ENCODE data around the gene ZNF780A. TPM values are rescaled to one million over a fixed set of nuclear protein-coding genes. Genes with fewer than 3 reads are reported as not detected.
"Not testable (repeated sequence)": the region's sequence is repeated elsewhere in the genome, so short reads cannot be mapped to it uniquely, and the experiment has no call there.

Gene ZNF780A
- polyA plus RNA-seq, 2 of the 4 experiments (the other 2 are of a cell fraction): 37.9 to 48.1 TPM

GRCh38 chr19:40054632-40055031 lies 36.1 kb downstream of the ZNF780A start:
- FAIRE-seq (no peak), ATAC-seq (no peak), DNase-seq (ENCODE audit: low read depth in 1 of 2, low spot score in 1 of 2) (no peak)
- 94% methylated on average over 9 of the region's 9 CpGs for WGBS (ENCODE audit: missing lambda C conversion rate)
- no peak overlapping the region for H3K4me2 ChIP-seq
- ChIA-PET POLR2A (no interaction called here), CTCF (interaction anchor here (0.5 to 2.8 kb wide), 5 partner anchors 9 to 1287 kb away, joined by 3 to 11 read pairs (median 3); partner anchors contain the start of gene PSMC4)
- no peak overlapping the region for H3K4me3 ChIP-seq
- TF ChIP-seq HOXA7 (CRISPR knock-in tag; IDR thresholded peaks at IDR 0.05) (no peak), JUN (IDR thresholded peaks at IDR 0.05) (no peak), REST (IDR thresholded peaks at IDR 0.05) (no peak), MYC (IDR thresholded peaks at IDR 0.05; ENCODE audit: borderline replicate concordance, low read length) (no peak), RAD21 (conservative IDR thresholded peaks at IDR 0.05 in 1 of 2, IDR thresholded peaks at IDR 0.05 in 1 of 2) (no peak), ESRRA (IDR thresholded peaks at IDR 0.05; ENCODE audit: borderline replicate concordance, low read length) (no peak), MAZ (IDR thresholded peaks at IDR 0.05; ENCODE audit: borderline replicate concordance, low read depth, low read length) (no peak), CHD2 (IDR thresholded peaks at IDR 0.05; ENCODE audit: low read length, partially characterized antibody) (no peak), RFX5 (IDR thresholded peaks at IDR 0.05) (no peak)
- peaks cover 86% of the 10 kb centered on the region for H3K9me3 ChIP-seq
- no peak overlapping the region for H3K27ac ChIP-seq
- 0 out of 3 replicates have a peak, but pooled peaks cover 4% of the 10 kb centered on the region for H3K4me1 ChIP-seq

GRCh38 chr19:40053491-40053890 lies 37.3 kb downstream of the ZNF780A start:
- FAIRE-seq (no peak), DNase-seq (ENCODE audit: low read depth in 1 of 2, low spot score in 1 of 2) (no peak), ATAC-seq (no peak)
- CTCF ChIA-PET: interaction anchor here (1.1 kb wide), 1 partner anchor 10 kb away, joined by 3 read pairs; no protein-coding TSS in a partner anchor
- Histone ChIP-seq H3K4me1 (0 out of 3 replicates have a peak, but pooled peaks cover 4% of the 10 kb centered on the region), H3K27ac (no peak overlapping the region), H3K9me3 (peaks cover 86% of the 10 kb centered on the region), H3K4me2 (no peak overlapping the region), H3K4me3 (no peak overlapping the region)
- POLR2A ChIA-PET: interaction anchor here (0.6 kb wide), 1 partner anchor 283 kb away, joined by 5 read pairs; no protein-coding TSS in a partner anchor
- WGBS (ENCODE audit: missing lambda C conversion rate): 96% methylated on average over 2 of the region's 2 CpGs
- TF ChIP-seq CBX8 (IDR thresholded peaks at IDR 0.05) (no peak), KDM1A (IDR thresholded peaks at IDR 0.05; ENCODE audit: low read depth) (no peak), CHD2 (IDR thresholded peaks at IDR 0.05; ENCODE audit: low read length, partially characterized antibody) (no peak), ZSCAN20 (CRISPR knock-in tag; IDR thresholded peaks at IDR 0.05) (no peak), NR3C1 (IDR thresholded peaks at IDR 0.05) (no peak), CHD4 (IDR thresholded peaks at IDR 0.05; ENCODE audit: borderline replicate concordance) (no peak), FOXS1 (CRISPR knock-in tag; IDR thresholded peaks at IDR 0.05) (no peak), RARB (CRISPR knock-in tag; IDR thresholded peaks at IDR 0.05) (no peak), FOSL2 (IDR thresholded peaks at IDR 0.05) (no peak), FOSL2 (CRISPR knock-in tag; IDR thresholded peaks at IDR 0.05) (no peak), SMC3 (IDR thresholded peaks at IDR 0.05) (no peak)

GRCh38 chr19:40041718-40042117 lies 49.0 kb downstream of the ZNF780A start:
- FAIRE-seq; H3K4me3 ChIP-seq; CTCF ChIA-PET; POLR2A ChIA-PET; DNase-seq (ENCODE audit: low read depth in 1 of 2, low spot score in 1 of 2); H3K4me2 ChIP-seq; H3K27ac ChIP-seq; ATAC-seq; H3K4me1 ChIP-seq: not testable (repeated sequence)
- H3K9me3 ChIP-seq: peaks cover 54% of the 10 kb centered on the region
- 93% methylated on average over 1 of the region's 1 CpG for WGBS (ENCODE audit: missing lambda C conversion rate)

GRCh38 chr19:40038047-40038446 lies 52.7 kb downstream of the ZNF780A start:
- peaks cover 54% of the 10 kb centered on the region for H3K9me3 ChIP-seq
- 99% methylated on average over 3 of the region's 3 CpGs for WGBS (ENCODE audit: missing lambda C conversion rate)
- H3K4me3 ChIP-seq; ATAC-seq; DNase-seq (ENCODE audit: low read depth in 1 of 2, low spot score in 1 of 2); FAIRE-seq; CTCF ChIA-PET; H3K4me2 ChIP-seq; H3K4me1 ChIP-seq; POLR2A ChIA-PET; H3K27ac ChIP-seq: not testable (repeated sequence)

Data from A549 (cell line).